Skin epidermis (tissue), 12 donors: ENCODE results near the gene ANKRD13A.
A peak's percentile ranks its signal among the peaks of the same experiment; 100 is the strongest.
"Not testable (repeated sequence)": the region's sequence is repeated elsewhere in the genome, so short reads cannot be mapped to it uniquely, and the experiment has no call there.

Experiments
- H3K27ac ChIP-seq, 21 experiments: fragments of 200-600 bp; sonication (generic) in 11 of 21; one replicate each; pipeline ENCODE4 v1.5.0; 2020; ENCODE audit warnings: mild to moderate bottlenecking in 3 of 21, inconsistent platforms in 2 of 21, moderate library complexity in 2 of 21
- H3K4me3 ChIP-seq, 7 experiments: fragments of 200-600 bp; sonication (generic) in 2 of 7; one replicate each; pipeline ENCODE4 v1.5.0; 2020; ENCODE audit warnings: inconsistent platforms in 2 of 7, mild to moderate bottlenecking in 2 of 7, moderate library complexity in 1 of 7

Gene ANKRD13A

DNA sequence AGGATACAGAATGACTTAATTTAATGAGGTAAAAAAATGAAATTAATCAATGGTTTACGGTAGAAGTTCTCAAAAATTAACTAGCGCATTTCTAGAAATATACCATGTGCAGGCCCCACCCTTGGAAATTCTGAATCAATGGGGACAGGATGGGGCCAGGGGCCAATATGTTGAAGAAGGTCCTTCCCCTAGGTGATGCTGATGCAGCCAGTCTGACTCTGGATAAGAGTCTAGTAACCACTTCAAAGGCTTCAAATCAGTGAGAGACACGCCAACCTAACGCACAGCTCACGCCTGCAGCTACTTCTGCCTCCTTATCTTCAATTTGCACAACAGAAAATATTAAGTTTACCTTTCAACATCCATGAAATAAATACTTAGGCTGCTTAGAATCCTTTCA, 17.9 kb upstream of the ANKRD13A start:
- Histone ChIP-seq H3K27ac (peak overlapping the region in 3 of 21 experiments; percentile 15 to 41 (median 18)), H3K4me3 (no peak overlapping the region)

DNA sequence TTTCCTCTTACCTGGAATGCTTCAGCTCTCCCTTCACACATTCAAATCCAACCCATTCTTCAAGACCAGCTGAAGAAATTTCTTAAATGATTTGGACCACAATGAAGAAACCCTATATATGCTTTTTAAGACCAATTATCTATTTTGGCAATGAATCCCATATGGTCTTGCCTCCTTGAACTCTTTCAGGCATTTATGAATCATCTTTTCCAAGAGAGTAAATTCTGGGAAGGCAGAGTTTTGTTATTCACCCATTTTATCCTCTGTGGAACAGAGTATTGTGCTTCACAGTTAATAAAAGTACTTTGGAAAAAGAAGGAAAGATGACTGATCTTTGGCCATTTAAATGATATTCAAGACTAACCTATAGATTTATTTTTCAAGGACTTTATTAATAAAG, 17.0 kb upstream of the ANKRD13A start:
- no peak overlapping the region for H3K4me3 ChIP-seq

DNA sequence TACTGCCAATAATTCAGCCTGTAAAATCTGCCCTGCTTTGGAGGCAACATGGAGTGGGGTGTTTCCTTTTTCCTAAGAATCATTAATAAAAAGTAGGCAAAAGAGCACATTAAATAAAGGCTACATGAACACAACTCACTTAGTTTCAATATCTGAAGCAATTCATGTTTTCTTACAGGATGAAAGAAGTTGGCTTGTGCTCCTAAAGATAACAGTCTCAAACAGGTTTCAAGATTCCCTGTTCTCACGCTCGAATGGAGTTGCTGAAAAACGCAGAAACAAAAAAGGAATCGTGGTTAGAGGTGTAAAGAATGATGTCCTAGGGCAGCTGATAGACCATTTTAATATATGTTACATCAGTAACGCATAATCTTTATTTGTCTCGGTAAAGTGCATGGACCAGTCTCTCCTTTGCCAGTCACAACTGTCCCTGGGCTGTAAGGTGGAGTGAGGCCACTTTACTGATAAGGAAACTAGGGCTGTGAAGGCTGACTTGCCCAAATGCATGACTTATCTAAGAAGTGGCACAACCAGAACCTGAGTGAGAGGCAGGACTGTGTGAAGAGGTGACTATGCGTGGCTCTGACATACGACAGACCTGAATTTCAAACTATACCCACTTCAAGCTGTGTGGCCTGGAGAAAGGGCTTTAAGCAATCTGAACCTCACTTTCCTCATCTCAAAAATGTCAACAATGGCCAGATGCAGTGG, 15.6 kb upstream of the ANKRD13A start:
- no peak overlapping the region for H3K4me3 ChIP-seq
- peak overlapping the region in 3 of 21 experiments; percentile 38 to 59 (median 40) for H3K27ac ChIP-seq

More for the DNA sequence above, 17.0 kb upstream of the ANKRD13A start:
- peak overlapping the region in 5 of 21 experiments; percentile 40 to 60 (median 46) for H3K27ac ChIP-seq

DNA sequence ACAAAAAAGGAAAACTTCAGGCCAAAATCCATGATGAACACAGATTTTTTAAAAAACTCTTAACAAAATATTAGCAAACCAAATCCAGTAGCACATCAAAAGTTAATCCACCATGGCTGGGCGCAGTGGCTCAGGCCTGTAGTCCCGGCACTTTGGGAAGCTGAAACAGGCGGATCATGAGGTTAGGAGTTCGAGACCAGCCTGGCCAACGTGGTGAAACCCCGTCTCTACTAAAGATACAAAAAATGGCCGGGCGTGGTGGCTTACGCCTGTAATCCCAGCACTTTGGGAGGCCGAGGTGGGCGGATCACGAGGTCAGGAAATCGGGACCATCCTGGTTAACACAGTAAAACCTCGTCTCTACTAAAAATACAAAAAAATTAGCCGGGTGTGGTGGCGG, 13.0 kb upstream of the ANKRD13A start:
- H3K27ac ChIP-seq, H3K4me3 ChIP-seq: not testable (repeated sequence)

DNA sequence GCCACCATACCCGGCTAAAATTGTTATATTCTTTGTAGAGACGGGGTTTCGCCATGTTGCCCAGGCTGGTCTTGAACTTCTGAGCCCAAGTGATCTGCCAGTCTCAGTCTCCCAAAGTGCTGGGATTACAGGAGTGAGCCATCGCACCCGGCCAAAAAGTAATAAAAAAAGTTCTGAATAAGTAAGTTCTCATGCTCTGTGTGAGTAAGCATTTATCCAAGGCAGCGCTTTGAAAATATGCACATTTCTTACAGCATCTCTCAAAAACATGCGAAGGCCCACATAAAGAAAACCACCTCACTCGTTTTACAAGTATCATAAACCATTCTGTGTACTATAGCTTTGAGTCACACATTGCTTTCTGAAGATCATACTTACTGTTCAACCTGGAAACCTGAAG, 11.6 kb upstream of the ANKRD13A start:
- H3K4me3 ChIP-seq: no peak overlapping the region
- H3K27ac ChIP-seq: no peak overlapping the region

DNA sequence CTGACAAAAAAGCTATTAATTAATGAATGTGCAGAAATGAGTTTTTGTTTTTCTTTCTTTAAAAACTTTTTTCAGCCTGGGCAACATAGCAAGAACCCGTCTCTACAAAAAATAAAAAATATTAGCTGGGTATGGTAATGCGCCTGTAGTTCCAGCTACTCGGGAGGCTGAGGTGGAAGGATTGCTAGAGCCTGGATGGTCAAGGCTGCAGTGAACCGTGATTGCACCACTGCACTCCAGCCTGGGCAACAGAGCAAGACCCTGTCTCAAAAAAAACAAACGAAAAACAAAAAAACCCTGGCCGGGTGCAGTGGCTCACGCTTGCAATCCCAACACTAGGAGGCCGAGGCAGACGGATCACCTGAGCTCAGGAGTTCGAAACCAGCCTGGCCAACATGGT, 11.0 kb upstream of the ANKRD13A start:
- Histone ChIP-seq H3K4me3 (no peak overlapping the region), H3K27ac (no peak overlapping the region)

DNA sequence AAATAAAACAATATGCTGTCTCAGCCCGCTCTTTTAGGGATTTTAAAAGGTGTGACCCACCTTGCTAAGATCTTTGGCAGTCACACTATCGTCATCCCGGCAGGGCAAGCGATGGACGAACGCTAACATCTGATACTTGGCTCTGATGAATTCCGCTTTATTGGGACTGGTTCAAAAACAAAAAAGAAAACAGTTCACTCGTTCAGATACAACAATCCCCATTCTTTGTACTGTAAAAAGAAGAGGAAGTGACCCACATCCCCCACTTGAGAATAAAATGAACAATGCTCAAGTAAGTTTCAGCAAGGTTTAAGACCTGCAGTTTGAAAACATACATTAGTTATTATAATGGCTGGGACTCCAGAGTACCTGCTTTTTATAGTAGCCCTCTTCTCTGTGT, 10.3 kb upstream of the ANKRD13A start:
- H3K27ac ChIP-seq: peak overlapping the region in 1 of 21 experiments; percentile 42

DNA sequence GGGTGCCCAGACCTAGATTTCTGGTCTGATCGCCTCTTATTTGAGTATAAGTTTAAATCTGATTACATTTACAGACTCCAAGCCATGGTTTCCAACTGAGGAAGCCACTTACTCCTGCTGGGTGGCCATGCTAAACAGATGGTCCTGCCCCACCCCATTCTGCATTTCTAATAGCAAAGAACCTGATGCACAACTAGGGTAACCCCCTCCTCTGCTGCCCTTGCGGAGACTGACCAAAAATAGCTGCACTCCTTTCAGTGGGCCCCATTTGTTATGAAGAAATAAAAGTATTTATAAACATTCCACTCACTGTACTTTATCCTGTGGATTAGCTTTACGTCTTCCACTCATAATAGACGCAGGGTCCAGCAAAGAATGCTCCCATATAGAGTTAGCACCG, 9.8 kb upstream of the ANKRD13A start:
- peak overlapping the region in 3 of 21 experiments; percentile 2 to 42 (median 14) for H3K27ac ChIP-seq

More for the DNA sequence above, 10.3 kb upstream of the ANKRD13A start:
- no peak overlapping the region for H3K4me3 ChIP-seq

DNA sequence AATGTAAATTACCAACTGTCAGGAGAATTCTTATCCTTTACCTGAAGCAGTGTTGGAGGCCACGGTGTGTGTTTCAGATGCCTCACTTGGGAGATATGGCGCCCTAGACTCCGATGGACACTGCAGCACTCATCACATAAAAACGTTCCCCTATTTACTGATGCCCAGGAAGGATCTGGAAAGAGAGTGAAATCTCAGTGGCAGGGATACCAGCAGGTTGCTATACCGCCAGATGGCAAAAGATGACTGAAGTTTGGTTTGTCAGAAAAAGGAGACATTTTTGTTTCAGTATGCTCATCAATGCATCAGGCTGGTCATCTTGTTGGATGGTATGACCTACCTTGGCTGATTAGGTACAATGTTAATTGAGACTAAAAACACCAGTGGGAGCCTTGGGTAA, 7.6 kb upstream of the ANKRD13A start:
- Histone ChIP-seq H3K4me3 (no peak overlapping the region), H3K27ac (no peak overlapping the region)

More for the DNA sequence above, 9.8 kb upstream of the ANKRD13A start:
- no peak overlapping the region for H3K4me3 ChIP-seq

DNA sequence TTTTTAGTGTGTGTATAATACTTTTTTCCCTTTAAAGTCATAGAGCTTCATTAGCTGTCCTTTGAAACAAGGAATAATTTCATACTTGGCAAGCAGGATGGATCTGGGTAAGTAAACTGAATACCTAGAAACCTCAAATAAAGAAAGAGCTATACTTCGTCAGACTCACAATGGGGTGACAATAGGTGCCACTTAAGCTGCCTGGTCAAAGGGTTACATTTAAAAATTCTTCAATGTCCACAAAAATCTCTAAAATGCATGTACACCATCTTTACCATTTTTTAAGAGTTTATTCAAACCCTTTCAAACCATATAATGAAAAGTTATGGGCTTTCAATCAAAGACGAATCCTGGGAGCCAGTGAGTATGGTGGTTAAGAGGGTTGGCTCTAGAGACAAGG, 6.1 kb upstream of the ANKRD13A start:
- H3K27ac ChIP-seq: peak overlapping the region in 1 of 21 experiments; percentile 99
- no peak overlapping the region for H3K4me3 ChIP-seq

DNA sequence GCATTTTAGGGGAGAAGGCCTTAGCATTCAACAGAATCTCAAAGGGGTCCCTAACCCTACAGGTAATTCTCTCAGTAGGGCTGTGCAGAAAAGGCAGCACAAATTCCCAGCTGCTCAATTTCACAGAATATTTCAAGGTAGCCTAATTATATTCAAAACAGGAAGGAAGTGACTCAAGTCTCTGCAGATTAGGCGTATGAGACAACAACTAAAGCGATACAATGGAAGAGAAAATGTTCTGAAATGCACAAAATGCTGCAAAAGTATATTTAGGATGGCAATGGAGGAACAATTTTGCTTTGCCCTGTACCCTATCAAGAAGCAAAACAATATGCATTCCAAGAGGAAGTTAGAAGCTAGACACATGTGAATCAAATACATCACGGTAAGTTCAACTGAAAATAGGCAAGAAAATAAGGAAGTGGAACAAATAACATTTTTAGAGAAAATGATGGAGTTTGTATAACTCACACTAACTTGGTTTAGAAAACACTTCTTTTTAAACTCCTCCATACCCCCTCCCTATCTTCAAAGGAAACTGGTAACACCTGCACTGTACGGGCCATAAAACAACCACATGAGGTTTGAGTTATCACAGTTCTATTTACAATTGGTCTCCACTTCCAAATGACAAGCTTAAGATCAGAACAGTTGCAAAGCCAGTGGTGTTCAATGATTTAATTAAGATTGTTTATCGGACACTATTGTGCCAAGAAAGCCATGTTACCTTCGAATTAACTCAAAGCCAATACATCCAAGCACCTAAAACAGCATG, 4.6 kb upstream of the ANKRD13A start:
- H3K27ac ChIP-seq: peak overlapping the region in 15 of 21 experiments; percentile 87 to 99 (median 95)
- H3K4me3 ChIP-seq: peak overlapping the region; percentile 68 to 100 (median 96)

DNA sequence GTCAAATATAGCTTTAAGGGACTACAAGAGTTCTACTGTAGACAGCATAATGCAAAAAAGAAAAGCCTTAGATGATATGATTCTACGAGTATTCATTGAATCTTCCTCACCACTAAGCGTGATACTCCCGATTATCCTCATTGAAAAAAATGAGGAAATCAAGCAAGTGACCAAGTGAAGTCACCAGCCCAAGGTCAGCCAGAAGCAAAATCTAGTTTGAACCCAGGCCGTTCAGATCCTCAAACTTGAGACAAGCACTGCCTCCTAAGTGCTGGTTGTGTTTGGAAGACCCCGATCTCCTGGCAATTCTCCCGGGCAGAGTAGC, 3.9 kb upstream of the ANKRD13A start:
- peak overlapping the region; percentile 68 to 100 (median 96) for H3K4me3 ChIP-seq

DNA sequence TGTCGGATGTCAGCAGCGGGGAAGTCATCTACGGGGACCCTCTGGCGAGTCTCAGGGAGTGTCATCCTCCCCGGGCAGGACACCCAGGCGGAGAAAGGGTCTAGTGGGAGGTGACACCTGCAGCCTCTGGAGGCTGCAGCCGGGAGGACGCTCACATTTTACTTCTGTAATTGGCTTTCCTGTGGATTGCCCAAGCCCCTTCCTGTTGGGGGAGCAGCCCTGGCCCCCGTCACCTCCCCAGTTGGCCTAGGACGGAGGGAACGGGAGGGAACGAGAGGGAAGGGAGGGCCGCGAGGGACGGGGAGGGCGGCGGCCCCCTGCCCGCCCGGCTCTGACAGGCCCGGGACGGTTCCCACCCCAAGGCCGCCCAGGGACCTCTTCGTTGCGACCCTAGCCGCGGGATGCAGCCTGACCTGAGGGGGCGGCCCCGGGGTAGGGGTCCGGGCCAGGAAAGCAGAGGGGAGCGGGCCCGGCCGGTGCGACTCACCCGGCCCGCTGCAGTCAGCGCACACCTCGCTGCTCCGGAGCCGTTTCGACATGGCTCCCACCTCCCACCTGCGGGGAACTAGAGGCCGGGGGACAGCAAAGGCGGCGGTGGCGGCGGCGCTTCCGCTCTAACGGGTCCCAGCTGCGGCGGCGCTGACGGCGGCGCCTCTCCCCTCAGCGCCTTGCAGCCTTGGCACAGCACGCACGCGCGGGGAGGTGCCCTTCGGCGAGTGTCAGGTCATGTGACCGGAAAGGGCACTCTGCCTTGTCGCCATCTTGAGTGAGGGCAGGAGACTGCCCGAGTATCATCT, 3.3 kb upstream of the ANKRD13A start, which contains the start of gene GIT2:
TSS of gene GIT2 (minus strand) at position 683 of the 797 bp plus-strand sequence. CDS start at position 539, 144 bp downstream.
- peak within 1 kb of the TSS; percentile 68 to 100 (median 96) for H3K4me3 ChIP-seq
- peak within 1 kb of the TSS; percentile 57 to 99 (median 93) for H3K27ac ChIP-seq

More for the DNA sequence above, 3.9 kb upstream of the ANKRD13A start:
- H3K27ac ChIP-seq: peak overlapping the region in 20 of 21 experiments; percentile 72 to 99 (median 94)

DNA sequence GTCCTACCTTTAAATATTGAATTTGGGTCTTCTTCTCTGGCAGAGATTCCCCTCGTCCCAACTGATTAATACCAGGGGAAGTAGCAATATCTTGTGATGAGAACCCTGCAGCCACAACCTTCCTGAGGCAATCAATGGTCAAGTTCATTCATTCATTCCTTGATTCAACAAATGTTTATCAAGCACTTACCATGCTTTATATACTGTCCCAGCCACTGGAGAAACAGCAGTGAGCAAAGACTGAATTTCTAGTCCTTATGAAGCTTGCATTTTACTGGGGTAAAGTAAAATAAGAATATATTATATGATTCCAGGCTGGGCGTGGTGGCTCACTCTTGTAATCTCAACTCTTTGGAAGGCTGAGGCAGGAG, 2.8 kb upstream of the ANKRD13A start:
- Histone ChIP-seq H3K27ac (peak overlapping the region in 18 of 21 experiments; percentile 72 to 99 (median 94)), H3K4me3 (peak overlapping the region; percentile 68 to 100 (median 96))

DNA sequence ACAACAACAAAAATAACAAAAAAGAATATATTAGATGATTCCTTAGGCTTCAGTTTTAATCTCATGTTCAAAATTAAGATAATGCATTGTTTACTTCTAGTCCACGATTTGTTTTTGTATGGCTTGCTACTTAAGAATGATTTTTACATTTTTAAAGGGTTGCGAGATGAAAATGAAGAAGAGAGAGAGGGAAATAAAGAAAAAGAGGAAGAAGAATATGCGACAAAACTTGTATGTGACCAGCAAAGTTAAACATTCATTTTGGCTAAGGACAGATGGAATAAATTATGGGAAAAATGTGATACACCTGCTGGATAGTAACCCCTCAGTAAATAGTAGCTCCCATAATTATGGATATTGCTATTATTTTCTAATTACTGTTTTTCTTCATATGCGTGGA, 1.8 kb upstream of the ANKRD13A start:
- Histone ChIP-seq H3K4me3 (no peak overlapping the region), H3K27ac (no peak overlapping the region)

DNA sequence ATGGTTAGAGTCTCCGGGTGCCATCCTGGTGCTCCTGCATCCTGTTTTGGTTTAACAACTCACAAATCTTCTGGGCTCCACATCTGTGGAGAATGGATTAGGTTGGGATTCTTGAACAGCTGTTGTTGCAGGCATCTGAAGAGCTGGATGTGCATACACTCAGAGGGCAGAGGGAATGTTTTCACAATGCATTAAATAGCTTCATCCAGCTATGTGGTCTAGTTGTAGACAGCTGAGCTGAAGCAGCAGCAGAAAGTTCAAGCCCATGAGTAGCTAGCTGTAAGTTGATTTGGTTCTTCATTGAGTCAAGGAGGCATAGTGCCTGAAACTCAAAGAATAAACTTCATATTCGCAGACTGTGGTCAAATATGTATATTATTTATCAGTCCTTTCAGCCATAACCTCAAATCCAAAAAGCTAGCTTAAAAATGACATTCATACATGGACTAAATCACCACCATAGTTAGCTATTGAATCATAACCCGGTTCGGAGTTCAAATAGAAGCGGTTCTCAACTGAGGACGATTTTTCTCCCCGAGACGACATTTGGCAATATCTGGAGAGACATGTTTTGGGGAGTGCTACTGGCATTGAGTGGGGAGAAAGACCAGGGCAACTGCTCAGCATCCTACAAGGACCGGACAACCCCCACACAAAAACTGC, 858 bp upstream of the ANKRD13A start:
- Histone ChIP-seq H3K4me3 (peak overlapping the region; percentile 59 to 99 (median 85)), H3K27ac (peak overlapping the region in 20 of 21 experiments; percentile 88 to 99 (median 94))

DNA sequence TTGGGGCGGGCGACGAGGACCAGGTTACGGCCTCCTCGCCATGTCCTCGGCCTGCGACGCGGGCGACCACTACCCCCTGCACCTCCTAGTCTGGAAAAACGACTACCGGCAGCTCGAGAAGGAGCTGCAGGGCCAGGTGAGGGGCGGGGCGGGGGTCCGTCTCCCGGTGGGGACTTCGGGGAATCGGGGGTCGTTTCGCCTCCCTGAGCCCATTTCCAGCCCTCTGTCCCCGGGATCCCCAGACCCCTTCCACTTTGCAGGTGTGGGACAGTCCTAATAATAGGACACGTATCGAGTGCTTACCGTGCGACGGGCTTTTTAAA, 380 bp downstream of the ANKRD13A start:
- peak overlapping the region; percentile 59 to 99 (median 85) for H3K4me3 ChIP-seq
- peak overlapping the region; percentile 69 to 99 (median 94) for H3K27ac ChIP-seq

DNA sequence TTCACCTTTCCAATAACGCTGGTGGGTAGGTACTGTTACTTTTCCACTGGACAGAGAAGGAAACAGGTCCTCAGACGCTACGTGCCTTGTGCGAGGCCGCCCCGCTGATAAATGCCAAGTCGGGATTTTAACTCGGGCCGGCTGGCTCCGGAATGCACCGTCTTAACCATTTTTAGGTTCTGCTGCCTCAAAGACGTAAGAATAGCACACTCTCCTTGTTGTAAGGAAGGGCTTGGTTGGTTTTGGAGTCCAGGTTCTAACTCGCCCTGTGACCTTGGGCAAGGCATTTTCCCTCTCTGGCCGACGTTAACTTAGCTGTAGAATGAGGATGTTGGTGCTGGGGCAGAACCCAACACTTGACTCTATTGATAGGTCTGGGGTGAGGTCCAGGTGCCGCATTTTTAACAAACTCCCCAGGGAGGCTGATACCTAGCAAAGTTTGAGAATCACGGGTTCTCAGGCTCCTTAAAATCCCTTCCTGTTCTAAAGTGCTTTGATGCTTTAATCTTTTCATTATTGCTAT, 814 bp downstream of the ANKRD13A start:
- H3K4me3 ChIP-seq: peak overlapping the region; percentile 59 to 99 (median 85)
- peak overlapping the region in 20 of 21 experiments; percentile 88 to 99 (median 94) for H3K27ac ChIP-seq

DNA sequence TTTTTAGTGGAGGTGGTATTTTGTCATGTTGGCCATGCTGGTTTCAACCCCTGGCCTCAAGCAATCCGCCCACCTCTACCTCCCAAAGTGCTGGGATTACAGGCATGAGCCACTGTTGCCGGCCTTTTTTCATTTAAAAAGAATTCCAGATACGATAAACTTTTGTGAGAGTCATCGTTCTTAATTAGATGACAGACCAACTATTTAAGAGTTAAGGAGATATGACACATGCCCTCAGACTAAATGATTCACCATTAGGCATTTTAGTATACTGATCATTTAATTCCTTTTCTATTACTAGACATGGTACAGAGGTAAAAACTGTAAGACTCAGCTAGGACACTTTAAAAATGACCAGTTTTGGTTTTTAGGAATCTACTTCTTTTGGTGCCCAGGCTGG, 2.4 kb downstream of the ANKRD13A start:
- Histone ChIP-seq H3K4me3 (no peak overlapping the region), H3K27ac (peak overlapping the region in 15 of 21 experiments; percentile 33 to 81 (median 63))
